Suprapubic skin (tissue), 4 donors: ENCODE data around the gene CFLAR. TPM values are rescaled to one million over a fixed set of nuclear protein-coding genes. Genes with fewer than 3 reads are reported as not detected.

Experiments
- DNase-seq, 2 donors: peaks; one replicate each; pipeline ENCODE4 v3.0.0-alpha.2; 2019; ENCODE audit warnings: low spot score in 2 of 2
- H3K27ac ChIP-seq: fragments of 200-600 bp; sonication (generic); one replicate; pipeline ENCODE4 v1.5.1; 2019
- H3K27me3 ChIP-seq: fragments of 200-600 bp; sonication (generic); one replicate; pipeline ENCODE4 v1.5.1; 2019
- H3K36me3 ChIP-seq: fragments of 200-600 bp; sonication (generic); one replicate; pipeline ENCODE4 v1.5.1; 2019
- H3K4me1 ChIP-seq: fragments of 200-600 bp; sonication (generic); one replicate; pipeline ENCODE4 v1.5.1; 2019
- H3K4me3 ChIP-seq: fragments of 200-600 bp; sonication (generic); one replicate; pipeline ENCODE4 v1.5.1; 2019; ENCODE audit warnings: mild to moderate bottlenecking
- H3K9me3 ChIP-seq: fragments of 200-600 bp; sonication (generic); one replicate; pipeline ENCODE4 v1.5.1; 2019
- EP300 ChIP-seq: sonication (generic); formaldehyde crosslinking; IDR thresholded peaks from one replicate; pipeline ENCODE4 v1.6.1; 2017; ENCODE audit warnings: antibody characterized with exemption
- POLR2A ChIP-seq, 2 donors: fragments of 450-650 bp; IDR thresholded peaks; one replicate each; pipeline ENCODE4 v1.6.1; 2017; ENCODE audit warnings: antibody characterized with exemption in 2 of 2, mild to moderate bottlenecking in 2 of 2, moderate library complexity in 2 of 2
- POLR2AphosphoS5 ChIP-seq, 3 donors: sonication (generic); formaldehyde crosslinking; IDR thresholded peaks; one replicate each; pipeline ENCODE4 v1.6.1; 2017; ENCODE audit warnings: antibody characterized with exemption in 3 of 3
- WGBS: methylation state at CpG from one replicate; pipeline ENCODE4 v1.1.5; 2018; 5-methylcytosine and 5-hydroxymethylcytosine counted together
- total RNA-seq, 4 donors: library from RNA; depleted of rRNA; stranded (reverse); fragments of >200 nt; gene quantifications; one replicate each; pipeline ENCODE4 v1.1.0, GENCODE V29; 2016
- TF ChIP-seq, protein P1 (sequence below), 2 donors: fragments of 200-600 bp in 1 of 2; fragments of 450-650 bp in 1 of 2; sonication (generic) in 1 of 2; IDR thresholded peaks; one replicate each; pipeline ENCODE4 v1.5.1; 2016 to 2019; ENCODE audit warnings: antibody characterized with exemption in 2 of 2, mild to moderate bottlenecking in 1 of 2, moderate library complexity in 1 of 2

Gene CFLAR
- total RNA-seq, 4 donors from 2014 or later = 116 to 250 (median 147) TPM

GRCh38 chr2:201105759-201106158 lies 10.2 kb upstream of the CFLAR start:
- no peak for DNase-seq
- H3K4me1 ChIP-seq = no peaks in the 10 kb centered on the region
- H3K4me3 ChIP-seq = no peak overlapping the region
- WGBS = 100% methylated on average over 1 of the region's 1 CpG
- H3K27me3 ChIP-seq = no peaks in the 10 kb centered on the region
- no peaks in the 10 kb centered on the region for H3K36me3 ChIP-seq
- TF ChIP-seq, protein P1, sequence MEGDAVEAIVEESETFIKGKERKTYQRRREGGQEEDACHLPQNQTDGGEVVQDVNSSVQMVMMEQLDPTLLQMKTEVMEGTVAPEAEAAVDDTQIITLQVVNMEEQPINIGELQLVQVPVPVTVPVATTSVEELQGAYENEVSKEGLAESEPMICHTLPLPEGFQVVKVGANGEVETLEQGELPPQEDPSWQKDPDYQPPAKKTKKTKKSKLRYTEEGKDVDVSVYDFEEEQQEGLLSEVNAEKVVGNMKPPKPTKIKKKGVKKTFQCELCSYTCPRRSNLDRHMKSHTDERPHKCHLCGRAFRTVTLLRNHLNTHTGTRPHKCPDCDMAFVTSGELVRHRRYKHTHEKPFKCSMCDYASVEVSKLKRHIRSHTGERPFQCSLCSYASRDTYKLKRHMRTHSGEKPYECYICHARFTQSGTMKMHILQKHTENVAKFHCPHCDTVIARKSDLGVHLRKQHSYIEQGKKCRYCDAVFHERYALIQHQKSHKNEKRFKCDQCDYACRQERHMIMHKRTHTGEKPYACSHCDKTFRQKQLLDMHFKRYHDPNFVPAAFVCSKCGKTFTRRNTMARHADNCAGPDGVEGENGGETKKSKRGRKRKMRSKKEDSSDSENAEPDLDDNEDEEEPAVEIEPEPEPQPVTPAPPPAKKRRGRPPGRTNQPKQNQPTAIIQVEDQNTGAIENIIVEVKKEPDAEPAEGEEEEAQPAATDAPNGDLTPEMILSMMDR (IDR thresholded peaks at IDR 0.05) = no peak
- TF ChIP-seq EP300 (no peak), POLR2AphosphoS5 (IDR thresholded peaks at IDR 0.05) (no peak), POLR2A (IDR thresholded peaks at IDR 0.05) (no peak)
- no peaks in the 10 kb centered on the region for H3K9me3 ChIP-seq
- H3K27ac ChIP-seq = no peak overlapping the region

DNA sequence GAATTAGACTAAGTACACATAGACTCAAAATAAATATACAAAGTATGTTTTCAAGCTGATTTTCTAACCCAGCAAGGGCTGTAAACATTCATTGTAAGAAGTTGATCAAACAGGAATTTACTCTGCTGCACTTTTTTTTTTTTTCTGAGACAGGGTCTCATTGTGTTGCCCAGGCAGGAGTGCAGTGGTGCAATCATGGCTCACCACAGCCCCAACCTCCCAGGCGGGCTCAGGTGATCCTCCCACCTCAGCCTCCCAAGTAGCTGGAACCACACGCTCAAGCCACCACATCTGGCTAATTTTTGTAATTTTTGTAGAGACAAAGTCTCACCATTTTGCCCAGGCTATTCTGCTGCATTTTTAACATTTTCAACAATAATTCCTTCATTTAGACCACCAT lies 8.3 kb upstream of the CFLAR start:
- H3K27ac ChIP-seq = no peak overlapping the region
- H3K9me3 ChIP-seq = no peaks in the 10 kb centered on the region
- no peak for DNase-seq
- TF ChIP-seq POLR2AphosphoS5 (IDR thresholded peaks at IDR 0.05) (no peak), EP300 (no peak), POLR2A (IDR thresholded peaks at IDR 0.05) (no peak)
- TF ChIP-seq, protein P1 (IDR thresholded peaks at IDR 0.05) = no peak
- WGBS = 96% methylated on average over 2 of the region's 2 CpGs
- H3K36me3 ChIP-seq = no peaks in the 10 kb centered on the region
- H3K4me1 ChIP-seq = no peaks in the 10 kb centered on the region
- H3K27me3 ChIP-seq = no peaks in the 10 kb centered on the region
- no peak overlapping the region for H3K4me3 ChIP-seq

DNA sequence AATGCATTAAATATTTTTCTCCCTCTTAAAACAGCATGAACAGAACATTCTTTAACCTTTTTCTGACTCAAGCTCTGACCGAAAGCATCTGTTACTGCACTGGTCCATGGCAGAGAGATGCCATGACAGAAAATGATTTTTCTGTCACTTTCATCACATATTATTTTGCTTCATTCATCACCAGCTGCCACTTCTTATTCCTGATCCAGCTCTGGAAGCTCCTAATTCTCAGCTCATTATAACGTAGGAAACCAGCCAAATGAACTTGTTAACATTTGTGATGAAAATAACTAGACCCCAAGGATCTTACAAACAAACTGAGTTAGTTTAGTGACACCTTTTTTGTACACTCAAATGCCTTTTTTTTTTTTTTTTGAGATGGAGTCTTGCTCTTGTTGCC lies 7.6 kb upstream of the CFLAR start:
- WGBS = 80% methylated on average over 2 of the region's 2 CpGs
- TF ChIP-seq, protein P1 (IDR thresholded peaks at IDR 0.05) = no peak
- TF ChIP-seq POLR2A (IDR thresholded peaks at IDR 0.05) = no peak

GRCh38 chr2:201109186-201109585 lies 6.8 kb upstream of the CFLAR start:
- H3K9me3 ChIP-seq = no peaks in the 10 kb centered on the region
- no peaks in the 10 kb centered on the region for H3K27me3 ChIP-seq
- no peak overlapping the region for H3K4me3 ChIP-seq
- no peaks in the 10 kb centered on the region for H3K36me3 ChIP-seq
- no peak for DNase-seq
- TF ChIP-seq POLR2A (IDR thresholded peaks at IDR 0.05) (no peak), POLR2AphosphoS5 (IDR thresholded peaks at IDR 0.05) (no peak), EP300 (no peak)
- TF ChIP-seq, protein P1 (IDR thresholded peaks at IDR 0.05) = no peak
- H3K4me1 ChIP-seq = no peaks in the 10 kb centered on the region
- H3K27ac ChIP-seq = no peak overlapping the region
- 89% methylated on average over 4 of the region's 4 CpGs for WGBS

More for the DNA sequence above, 7.6 kb upstream of the CFLAR start:
- Histone ChIP-seq H3K36me3 (no peaks in the 10 kb centered on the region), H3K27ac (no peak overlapping the region), H3K27me3 (no peaks in the 10 kb centered on the region), H3K4me1 (no peaks in the 10 kb centered on the region), H3K4me3 (no peak overlapping the region), H3K9me3 (no peaks in the 10 kb centered on the region)
- DNase-seq = no peak

- no peaks in the 10 kb centered on the region for H3K27me3 ChIP-seq
- peaks cover 9% of the 10 kb centered on the region for H3K4me1 ChIP-seq
- no peaks in the 10 kb centered on the region for H3K36me3 ChIP-seq
- no peak overlapping the region for H3K27ac ChIP-seq
- no peak overlapping the region for H3K4me3 ChIP-seq
- no peaks in the 10 kb centered on the region for H3K9me3 ChIP-seq
- DNase-seq = no peak
- TF ChIP-seq POLR2A (IDR thresholded peaks at IDR 0.05) (no peak), EP300 (no peak), POLR2AphosphoS5 (IDR thresholded peaks at IDR 0.05) (no peak)
- TF ChIP-seq, protein P1 (IDR thresholded peaks at IDR 0.05) = no peak
These were observed 5.3 kb upstream of the CFLAR start for GRCh38 chr2:201110615-201111014.
